HG02884 (cell line): Measurements from ENCODE around the gene CITED4.

Source experiments
- ATAC-seq: cut with Tn5 transposase; IDR thresholded peaks from one replicate; pipeline ENCODE4 v1.9.1; 2021; ENCODE audit warnings: mild to moderate bottlenecking, moderate library complexity; ENCODE audit not compliant: unreplicated experiment

CITED4 gene

DNA sequence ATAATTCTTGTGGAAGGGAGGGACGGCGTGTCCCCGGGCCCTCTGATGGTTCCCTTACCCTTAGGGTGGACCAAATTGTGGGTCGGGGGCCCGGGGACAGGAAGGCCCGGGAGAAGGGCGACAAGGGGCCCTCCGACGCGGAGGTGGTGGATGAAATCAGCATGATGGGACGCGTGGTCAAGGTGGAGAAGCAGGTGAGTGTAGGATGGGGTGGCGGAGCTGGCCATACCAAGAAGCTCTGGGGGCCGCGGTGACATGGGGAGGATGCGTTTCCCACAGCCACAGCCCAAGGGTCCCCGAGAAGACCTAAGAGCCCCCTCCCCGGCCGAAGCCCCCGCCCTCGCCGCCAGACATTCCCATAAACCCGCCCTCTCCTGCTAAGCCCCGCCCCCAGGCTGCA lies 24.6 kb downstream of the CITED4 start:
- no peak for ATAC-seq

DNA sequence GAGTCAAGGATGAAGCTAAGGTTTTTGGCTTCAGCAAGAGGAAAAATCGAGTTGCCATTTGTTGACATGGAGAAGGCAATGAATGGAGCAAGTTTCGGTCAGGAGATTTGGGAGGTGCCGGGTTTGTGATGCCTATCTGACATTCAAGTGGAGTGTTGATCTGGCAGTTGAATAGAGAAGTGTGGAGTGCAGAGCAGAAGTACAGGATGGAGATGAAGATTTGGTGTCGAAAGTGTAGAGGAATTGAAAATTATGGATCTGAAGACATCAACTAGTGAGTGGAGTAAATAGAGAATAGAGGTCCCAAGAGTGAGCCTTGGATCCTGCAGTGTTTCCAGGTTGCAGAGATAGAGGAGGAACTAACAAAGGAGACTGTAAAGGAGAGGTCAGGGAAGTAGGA lies 25.9 kb downstream of the CITED4 start:
- ATAC-seq: no peak

DNA sequence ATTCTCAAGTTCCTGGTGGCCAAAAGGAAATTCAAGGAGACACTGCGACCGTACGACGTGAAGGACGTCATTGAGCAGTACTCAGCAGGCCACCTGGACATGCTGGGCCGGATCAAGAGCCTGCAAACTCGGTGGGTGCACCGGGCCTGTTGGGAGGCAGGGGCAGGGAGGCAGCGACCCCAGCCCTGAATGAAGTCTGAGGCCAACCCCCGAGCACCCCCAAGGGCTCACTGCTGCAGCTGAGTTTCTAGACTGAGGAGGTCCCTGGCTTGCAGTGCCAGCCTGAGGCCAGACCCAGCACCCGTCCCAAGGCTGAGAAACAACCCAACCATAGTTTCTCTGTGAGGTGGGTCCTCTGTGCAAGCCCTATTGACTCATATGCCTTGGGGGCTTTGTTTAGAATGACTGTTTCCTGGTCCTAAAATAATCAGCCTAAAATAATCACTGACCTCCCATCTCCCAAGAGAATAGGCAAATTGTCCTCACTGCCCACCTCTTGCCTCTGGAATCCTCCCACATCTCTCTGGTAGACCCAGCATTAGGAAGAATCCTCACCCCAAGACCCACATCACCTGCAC lies 27.1 kb downstream of the CITED4 start:
- no peak for ATAC-seq

DNA sequence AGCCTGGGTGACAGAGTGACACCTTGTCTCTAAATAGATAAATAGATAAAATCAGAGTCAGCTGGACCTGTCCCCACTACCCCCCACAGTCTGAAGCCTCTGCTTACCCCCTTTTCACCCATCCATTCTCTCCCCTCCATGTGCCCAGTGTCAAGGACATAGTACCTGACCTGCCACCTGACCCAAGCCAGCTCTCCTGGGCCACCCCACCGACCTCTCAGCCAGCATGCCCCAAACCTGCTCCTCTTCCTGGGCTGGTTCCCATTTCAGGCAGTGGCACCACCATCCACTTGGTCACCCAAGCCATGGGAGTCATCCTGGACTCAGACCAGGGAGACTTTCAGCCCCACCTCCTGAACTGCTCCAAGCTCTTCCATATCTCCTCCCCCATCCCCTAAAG lies 28.2 kb downstream of the CITED4 start:
- no peak for ATAC-seq

DNA sequence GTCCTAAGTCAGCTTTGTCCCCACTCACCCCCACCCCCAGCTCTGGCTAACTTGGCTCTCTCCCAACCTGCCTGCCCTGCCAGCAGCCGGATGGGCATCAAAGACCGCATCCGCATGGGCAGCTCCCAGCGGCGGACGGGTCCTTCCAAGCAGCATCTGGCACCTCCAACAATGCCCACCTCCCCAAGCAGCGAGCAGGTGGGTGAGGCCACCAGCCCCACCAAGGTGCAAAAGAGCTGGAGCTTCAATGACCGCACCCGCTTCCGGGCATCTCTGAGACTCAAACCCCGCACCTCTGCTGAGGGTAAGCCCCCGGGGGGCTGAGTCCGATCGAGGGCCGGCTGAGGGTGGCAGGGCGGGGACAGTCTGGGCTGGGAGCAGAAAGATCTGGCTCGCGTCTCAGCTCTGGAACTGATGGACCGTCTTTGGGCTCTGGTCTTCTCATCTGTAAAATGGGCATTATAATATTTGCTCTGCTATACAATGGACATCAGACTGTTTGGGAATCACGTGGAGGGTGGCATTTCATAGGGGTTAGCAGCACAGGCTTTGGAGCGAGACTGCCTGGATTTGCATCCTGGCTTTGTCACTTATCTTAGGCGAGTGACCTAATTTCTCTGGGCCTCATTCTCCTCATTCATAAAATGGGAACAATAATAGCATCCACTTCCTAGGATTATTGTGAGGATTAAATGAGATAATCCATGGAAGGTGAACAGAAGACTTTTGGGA lies 31.0 kb downstream of the CITED4 start:
- ATAC-seq: no peak

DNA sequence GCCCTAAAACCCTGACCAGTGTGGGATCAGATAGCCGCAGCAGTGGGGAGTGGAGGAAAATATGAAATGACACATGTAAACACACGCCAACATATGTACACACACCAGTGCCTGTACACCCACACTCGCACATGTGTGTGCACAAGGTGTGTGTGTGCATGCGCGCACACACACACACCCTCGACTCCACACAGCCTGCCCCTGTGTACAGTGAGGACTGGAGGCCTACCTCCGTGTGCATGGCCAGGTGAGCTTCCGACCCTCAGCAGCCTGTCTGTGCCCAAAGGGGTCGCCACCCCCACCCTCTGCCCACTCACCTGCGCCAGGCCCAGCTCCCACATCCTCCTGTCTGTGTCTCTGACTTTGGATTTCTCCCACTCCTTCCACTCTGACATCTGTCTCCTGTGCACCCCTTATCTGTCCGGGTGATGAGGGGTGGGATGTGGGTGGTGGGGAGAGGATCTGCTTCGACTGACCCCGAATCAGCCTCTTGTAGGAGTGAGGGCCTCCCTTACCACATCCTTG lies 31.7 kb downstream of the CITED4 start:
- ATAC-seq: no peak

DNA sequence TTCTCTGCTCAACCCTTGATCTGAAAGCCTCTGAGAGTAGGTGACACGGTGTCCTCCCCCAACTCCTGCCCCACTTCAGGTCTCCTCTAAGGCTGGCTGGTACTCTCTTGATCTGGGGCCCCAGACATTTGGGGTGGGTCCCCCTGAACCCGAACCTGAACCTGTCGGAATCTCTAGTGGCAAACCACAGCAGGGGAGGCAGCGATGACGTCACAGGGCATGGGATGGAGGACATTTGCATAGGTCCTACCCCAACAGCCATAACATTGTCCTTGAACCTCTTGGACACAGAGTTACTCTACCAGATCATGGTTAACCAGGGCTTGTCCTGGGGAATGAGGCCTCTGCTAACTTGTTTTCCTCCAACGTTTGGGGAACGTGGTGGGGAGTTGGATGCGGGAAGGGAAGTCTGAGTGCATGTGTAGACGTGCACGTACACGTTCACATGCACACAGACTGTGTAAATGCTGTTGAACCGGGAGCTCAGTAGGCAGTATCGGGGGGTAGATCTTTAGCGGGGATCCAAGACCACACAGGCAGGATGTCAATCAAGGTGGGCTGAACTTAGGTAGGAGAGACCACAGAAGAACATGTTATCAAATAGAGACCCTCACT lies 32.4 kb downstream of the CITED4 start:
- no peak for ATAC-seq

DNA sequence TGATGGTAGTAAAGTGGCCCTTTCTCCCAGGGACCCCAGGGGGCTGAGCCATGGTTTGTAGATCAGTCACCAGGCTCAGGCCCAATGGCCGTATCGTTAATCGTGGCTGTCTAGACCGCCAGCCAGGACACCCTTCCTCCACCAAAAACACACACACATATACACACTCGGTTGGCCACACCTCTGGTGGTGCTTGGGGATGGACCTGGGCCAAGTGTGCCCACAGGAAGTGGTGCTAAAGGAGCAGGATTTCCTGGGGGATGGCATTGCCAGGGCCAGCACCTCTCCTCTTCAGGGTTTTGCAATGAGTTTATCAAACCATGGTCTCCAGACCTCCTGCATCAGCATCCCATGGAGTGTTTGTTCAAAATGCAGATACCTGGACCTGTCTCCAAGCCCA lies 36.2 kb downstream of the CITED4 start:
- ATAC-seq: no peak

DNA sequence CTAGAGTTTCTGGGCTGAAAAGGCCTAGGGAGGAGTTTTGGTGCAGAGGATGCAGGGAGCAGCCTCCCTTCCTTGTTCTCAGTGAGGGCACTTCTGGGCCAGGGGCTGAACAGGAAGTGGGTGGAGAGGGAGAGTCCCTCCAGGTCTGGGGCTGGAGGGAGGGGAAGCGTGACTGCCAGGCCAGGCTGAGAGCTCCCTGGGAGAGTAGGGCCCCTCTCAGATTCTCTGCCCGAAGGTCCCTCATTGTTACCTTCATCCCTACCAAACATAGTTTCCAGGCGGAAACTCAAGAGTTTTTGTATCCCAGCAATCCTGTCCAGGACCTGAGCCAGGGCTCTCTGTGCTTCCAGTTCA lies 36.8 kb downstream of the CITED4 start:
- ATAC-seq: no peak

DNA sequence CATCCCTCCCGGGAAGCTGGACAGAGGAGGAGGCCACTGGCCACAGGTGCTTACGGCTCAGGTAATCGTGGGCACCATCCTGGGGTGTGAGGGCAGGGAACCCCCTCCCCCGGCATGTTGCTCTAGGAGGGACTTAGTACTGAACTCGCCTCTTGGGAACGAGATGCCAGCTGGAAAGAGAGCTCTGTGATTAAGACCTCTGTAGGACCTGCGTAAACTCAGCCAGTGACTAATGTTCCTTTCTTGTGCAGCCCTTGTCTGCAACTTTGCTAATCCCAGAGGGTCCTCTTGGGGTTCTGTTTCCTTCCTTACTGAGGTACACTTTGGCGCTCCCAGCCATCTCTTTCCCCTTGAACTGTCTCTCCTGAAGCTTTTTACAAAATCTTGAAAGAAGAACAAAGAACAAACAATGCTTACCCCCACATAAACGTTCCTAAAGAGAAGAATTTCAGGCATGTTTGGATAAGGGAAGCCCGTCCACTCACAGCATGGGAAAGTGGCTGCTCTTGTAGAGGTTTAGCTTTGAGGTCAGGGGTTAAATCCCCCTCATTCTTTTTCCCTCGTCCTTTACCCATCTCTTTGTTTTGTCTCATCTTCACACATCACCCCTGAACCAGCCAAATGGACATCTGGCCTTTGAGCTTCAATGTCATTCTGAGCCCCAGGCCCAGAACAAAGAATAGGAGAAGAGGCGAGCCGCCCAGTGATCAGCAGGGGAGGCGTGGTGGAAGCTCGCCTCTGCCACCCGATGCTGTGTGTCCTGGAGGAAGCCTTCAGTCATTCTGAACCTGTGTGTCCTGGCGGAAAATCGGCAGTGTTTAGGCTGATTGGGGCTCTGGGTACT lies 37.4 kb downstream of the CITED4 start:
- ATAC-seq: no peak

DNA sequence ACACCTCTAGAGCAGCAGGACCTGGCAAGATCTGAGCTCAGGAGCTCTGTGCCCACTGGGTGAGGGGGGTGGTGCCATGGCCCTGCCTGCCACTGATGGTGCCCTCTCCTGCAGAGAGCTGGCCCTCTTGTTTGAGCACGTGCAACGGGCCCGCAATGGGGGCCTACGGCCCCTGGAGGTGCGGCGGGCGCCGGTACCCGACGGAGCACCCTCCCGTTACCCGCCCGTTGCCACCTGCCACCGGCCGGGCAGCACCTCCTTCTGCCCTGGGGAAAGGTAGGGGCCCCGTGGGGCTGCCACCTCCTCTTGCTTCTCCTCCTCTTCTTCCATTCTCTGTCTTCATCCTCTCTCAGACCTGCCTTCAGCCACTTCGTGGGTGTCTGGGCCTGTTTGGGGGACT lies 38.2 kb downstream of the CITED4 start:
- no peak for ATAC-seq

DNA sequence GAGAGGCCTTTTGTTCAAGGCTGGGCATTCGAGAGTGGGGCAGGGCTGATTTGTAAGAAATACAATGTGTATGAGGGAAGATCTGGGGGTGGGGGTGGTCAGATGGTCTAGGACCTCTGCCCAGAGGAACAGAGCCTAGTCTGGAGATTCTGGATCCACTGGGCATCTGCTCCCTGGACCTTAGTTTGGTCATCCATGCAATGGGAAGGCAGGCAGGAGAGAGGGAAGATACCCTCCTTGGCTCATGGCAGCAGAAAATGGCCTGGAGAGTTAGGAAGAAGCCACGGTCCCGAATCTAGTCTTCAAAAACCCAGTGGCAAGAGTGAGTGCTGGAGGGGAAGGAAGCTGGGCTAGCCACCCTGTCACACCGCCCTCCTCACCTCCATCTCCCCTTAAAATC lies 38.8 kb downstream of the CITED4 start:
- ATAC-seq: no peak

DNA sequence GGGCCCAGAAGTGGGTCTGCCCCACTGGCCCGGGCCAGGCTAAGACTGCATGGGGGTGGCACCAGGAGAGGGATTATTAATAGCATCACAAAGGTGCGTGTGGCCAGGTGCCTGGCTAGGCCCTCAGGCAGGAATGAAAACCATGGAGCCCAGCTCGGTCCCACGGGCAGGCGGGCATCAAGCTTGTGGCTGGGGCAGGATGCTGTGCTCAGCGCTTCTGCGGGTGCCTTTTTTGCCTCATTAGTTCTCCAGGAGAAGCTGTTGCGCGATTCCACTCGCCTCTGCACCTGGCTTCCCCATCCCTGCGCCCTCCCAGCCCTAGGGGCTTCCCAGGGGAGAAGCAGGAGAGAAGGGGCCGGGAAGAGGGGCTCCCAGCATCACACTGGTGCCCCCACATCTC lies 39.3 kb downstream of the CITED4 start:
- ATAC-seq: no peak

DNA sequence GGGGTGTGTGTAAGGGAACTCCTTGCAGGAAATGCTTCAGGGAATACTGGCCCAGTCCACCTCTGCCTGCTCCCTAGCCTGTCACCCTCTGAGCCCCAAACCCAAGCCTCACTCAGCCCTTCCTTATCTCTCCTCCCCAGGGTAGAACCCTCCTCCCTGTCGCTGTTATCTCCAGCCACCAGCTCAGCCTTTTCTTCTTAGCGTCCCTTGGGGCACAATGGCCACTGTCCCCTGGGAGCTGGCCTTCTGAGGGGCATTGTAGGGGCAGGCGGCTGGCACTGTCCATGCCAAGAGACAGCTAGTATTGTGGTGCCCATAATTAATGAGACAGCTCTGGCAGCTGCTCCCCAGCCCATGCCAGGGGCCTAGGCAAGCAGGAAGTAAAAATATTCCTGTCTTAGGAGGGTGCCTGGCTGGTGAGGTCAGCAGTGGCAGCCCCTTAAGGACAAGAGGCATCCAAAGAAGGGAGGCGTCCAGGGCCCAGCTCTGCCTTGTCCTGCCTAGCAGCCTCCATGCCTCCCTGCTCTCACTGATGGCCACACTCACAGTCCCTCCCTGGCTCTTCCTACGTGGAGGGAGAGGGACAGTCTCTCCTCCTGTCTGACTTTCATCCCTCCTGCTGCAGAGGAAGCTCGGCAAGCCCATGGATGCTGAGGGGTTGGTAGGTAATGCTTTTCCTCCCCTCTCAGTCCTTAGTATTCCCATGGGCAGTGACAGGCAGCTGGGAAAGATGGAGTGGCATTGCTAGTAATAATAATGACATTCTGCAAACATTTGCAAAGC lies 41.1 kb downstream of the CITED4 start:
- ATAC-seq: no peak

DNA sequence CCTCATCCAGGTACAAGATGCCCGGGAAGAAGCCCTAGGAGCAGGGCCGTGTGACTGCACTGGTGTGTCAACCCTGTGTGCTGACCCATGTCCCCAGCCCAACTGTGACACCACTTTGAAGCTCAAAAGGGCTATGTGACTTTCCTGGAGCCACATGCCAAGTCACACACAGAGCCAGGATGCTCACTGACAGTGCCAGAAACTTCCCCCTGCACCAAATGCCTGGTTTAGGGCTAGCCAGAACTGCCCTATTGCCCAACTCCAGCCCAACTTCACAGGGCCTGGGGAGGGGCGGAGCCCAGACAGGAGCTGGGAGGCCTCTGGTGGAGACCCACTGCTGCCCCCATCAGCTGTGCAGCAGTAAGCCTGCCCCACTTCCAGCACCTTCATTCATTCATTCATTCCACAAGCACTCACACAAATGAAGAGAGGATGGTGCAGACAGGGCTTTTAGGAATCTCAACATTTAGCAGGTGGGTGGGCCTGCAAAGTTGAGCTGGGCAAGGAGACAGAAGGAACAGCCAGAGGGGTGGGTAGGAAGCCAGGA lies 41.8 kb downstream of the CITED4 start:
- no peak for ATAC-seq

DNA sequence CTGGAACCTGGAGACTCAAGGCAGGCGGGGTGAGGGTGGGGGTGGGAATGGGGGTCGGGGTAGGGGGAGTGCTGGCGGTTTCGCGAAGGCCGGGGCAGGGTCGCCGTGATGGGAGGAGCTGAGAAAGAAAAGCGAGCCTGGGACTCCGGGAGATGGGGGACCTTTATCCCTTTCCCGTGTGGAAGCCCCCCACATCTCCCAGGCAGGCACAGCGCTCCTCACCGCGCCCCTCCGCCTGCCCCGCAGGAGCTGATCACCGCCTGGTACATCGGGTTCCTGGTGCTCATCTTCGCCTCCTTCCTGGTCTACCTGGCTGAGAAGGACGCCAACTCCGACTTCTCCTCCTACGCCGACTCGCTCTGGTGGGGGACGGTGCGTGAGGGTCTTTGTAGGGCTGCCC lies 43.1 kb downstream of the CITED4 start:
- no peak for ATAC-seq

DNA sequence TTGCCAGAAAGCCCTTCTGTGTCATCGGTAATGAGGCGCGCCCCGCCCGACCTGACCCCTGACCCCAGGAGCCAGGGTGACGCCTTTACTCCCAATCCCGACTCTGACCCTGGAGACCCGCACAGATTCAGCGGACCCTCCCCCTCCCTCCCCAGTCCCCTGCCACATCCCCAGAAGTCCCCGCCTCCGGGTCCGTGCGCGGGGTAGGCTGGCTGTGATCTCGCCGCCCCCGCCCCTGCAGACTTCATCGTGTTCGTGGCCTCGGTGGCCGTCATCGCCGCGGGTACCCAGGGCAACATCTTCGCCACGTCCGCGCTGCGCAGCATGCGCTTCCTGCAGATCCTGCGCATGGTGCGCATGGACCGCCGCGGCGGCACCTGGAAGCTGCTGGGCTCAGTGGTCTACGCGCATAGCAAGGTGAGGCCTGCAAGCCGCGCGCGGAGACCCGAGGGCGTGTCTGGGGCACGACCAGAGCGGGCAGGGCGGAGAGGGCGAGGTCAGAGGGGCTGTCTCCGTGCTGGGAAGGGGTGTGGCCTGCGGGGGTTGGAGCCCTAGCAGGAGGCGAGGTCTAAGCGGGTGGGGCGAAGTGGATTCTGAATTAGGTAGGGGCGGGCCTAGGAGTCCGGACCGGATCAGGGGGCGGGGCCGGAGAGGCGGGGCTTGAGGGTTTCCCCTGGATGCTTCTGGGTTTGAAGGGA lies 43.8 kb downstream of the CITED4 start:
- no peak for ATAC-seq

DNA sequence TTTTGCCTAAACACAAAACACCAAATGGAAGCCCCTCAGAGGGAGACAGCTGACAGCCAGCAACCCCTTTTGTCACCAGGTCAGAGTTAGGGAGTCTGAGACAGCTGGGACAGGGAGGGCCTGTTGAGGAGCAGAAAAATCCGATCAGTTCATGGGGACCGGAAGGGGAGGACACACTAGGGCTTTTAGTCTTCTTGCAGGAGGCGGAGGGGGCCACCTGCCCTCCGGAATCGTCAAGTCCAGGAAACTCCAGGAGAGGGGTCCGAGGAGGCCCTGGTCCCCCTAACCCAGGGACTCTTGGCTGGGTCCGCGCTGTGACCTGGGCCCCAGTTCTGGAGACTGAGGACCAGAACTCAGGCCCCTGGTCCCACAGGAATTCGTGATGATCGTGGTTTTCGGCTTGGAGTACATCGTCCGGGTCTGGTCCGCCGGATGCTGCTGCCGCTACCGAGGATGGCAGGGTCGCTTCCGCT lies 44.3 kb downstream of the CITED4 start:
- ATAC-seq: no peak

DNA sequence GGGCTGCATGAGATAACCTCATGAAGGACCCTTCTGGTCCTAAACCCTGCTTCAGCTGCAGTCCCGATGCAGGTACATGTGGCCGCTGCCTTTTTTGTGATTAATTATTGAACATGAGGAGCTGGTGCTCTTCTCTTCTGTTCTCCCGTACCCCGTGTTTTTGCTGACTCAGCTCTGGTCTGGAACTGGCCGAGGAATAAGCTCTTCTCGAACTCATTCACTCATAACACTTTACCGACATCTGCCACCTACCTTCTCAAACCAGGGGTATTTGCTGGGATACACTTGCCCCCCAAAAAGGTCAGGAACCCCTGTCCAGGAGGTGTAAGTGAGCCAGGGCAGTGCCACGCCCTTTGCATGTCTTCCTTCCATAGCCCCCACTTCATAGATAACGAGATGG lies 46.7 kb downstream of the CITED4 start:
- no peak for ATAC-seq
